ENCODE data around the gene TNFRSF17.

TNFRSF17 gene

DNA sequence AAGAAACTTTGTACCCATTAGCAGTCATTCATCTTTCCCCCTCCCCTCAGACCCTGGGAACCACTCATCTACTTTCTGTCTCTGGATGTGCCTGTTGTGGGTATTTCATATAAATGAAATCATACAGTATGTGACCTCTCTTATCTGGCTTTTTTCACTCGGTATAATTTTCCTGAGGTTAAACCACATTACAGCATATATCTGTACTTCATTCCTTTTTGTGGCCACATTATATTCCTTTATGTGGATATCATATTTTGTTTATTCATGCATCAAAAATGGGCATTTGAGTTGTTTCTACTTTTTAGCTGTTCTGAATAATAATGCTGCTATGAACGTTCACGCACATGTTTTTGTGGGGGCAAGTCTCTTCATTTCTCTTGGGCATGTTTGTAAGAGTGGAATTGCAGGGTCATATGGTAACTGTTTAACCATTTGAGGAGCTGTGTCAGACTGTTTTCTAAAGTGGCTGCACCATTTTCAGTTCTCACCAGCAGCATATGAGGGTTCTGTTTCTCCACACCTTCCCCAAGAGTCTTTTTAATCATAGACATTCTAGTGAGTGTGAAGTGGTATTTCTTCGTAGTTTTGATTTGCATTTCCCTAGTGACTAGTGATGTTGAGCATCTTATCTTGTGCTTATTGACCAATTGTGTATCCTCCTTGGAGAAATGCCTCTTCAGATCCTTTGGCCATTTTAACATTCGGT, 15.3 kb downstream of the TNFRSF17 start:
- no peak for TF ChIP-seq ZNF274 (IDR thresholded peaks at IDR 0.05; ENCODE audit: low read depth, low read length)
- H3K4me3 ChIP-seq (ENCODE audit: low read length), result no peak overlapping the region

DNA sequence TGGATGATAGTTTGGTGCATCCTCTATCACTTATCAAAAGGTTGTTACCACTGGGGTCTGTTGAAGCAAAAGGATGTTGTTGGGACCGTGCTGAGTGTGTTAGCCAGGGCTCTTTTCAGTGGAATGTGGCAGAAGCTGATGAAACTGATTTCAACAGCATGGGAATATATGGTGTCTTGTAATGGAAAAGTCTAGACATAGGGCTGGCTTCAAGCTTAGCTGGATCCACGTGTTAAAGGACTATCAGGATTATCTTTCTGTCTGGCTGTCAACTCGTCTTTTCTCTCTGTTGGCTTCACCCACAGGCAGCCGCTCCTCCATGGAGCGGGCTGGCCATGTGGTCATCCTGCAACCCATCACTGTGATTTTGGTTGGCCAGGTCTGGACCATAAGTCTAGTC, 20.2 kb downstream of the TNFRSF17 start:
- no peak overlapping the region for H3K4me3 ChIP-seq (ENCODE audit: low read length)
- no peak for TF ChIP-seq ZNF274 (IDR thresholded peaks at IDR 0.05; ENCODE audit: low read depth, low read length)

DNA sequence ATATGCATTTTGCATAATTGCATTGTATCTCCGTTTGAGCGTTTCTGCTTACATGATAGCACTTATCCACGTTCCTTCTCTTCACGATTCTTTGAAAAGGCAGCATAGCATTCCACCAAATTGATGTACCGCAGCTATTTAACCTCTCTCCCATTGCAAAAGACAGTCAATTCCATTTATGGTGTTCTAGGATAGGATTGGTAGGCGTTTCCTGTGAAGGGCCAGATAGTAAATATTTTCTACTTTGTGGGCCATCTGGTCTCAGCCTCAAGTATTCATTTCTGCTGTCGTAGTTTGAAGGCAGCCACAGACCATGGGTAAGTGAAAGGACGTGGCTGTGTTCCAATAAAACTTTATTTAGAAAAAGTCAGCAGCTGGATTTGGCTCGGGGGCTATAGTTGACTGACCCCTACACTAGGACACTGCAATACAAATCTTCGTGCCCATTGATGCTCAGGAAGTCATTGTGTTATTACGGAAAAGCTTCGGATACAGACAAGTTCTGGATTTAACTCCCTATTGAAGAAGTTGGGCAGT, 21.6 kb downstream of the TNFRSF17 start:
- TF ChIP-seq ZNF274 (IDR thresholded peaks at IDR 0.05; ENCODE audit: low read depth, low read length), result no peak
- no peak overlapping the region for H3K4me3 ChIP-seq (ENCODE audit: low read length)

DNA sequence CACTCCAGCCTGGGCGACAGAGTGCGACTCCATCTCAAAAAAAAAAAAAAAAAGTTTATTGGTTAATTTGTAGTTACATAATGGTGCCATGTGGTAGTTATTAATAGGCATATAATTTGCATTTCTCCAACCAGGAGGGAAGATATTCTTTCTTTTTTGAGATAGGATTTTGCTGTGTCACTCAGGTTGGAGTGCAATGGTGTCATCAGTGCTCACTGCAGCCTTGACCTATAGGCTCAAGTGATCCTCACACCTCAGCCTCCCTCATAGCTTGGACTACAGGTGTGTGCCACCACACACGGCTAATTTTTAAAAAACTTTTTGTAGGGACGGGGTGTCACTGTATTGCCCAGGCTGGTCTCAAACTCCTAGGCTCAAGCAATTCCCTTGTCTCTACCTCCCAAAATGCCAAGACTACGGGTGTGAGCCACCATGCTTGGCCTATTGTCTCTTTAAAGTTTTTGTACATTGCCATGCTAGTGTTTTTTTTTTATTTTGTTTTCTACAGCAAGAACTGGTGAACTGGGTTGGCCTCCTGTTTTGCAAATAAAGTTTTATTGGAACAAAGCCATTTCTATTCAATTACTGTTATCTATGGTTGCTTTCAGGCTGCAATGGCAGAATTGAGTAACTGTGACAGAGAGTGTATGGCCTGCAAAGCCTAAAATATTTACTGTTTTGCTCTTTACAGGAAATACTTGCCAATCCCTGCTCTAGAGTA, 23.4 kb downstream of the TNFRSF17 start:
- no peak for TF ChIP-seq ZNF274 (IDR thresholded peaks at IDR 0.05; ENCODE audit: low read depth, low read length)
- H3K4me3 ChIP-seq (ENCODE audit: low read length), result no peak overlapping the region

DNA sequence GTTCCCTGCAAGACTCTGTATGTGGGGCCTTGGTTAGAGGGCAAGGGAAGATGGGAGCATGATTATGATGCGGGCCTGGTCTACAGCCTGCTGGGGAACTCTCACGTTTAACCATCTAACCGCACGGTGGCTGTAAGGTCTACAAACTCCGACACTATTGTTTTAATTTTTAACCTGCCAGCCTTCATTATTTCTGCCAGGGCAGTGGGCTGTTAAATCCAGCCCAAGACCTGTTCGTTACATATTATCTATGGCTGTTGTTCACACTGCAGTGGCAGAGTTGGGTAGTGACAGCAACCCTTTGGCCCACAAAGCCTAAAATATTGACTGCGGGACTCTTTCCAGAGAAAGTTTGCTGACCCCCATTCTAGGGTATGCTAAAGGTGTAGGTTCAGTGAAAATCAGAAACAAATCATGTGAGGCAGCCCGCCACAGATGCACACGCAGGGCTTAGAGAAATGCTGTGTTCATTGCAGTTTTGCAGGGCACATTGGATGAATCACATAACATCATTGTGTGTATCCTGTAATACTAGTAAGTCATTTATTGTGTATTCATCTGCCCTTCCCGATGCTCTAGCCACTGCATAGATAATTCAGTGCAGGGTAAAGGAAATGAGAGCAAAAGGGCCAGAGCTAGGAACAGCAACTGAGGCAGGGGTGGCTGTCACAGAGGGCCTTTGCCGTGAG, 25.8 kb downstream of the TNFRSF17 start:
- no peak for TF ChIP-seq ZNF274 (IDR thresholded peaks at IDR 0.05; ENCODE audit: low read depth, low read length)
- H3K4me3 ChIP-seq (ENCODE audit: low read length), result peak overlapping the region; percentile 27; the same call in 1 of the 2 replicates

DNA sequence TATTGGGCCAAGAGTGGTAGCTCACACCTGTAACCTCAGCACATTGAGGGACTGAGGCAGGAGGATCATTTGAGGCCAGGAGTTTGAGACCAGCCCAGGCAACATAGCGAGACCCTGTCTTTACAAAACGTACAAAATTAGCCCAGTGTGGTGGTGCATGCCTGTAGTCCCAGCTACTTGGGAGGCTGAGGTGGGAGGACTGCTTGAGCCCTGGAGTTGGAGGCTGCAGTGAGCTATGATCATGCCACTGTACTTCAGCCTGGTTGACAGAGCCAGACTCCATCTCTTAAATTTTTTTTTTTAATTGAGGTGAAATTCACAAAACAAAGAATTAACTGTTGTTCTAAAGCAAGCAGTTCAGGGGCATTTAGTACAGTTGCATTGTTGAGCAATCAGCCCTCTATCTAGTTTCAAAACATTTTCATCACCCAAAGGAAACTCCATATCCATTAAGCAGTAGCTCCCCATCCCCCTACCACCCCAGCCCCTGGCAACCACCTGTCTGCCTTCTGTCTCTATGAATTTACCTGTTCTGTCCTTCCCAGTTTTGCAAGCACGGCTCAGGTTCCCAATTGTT, 27.1 kb downstream of the TNFRSF17 start:
- TF ChIP-seq ZNF274 (IDR thresholded peaks at IDR 0.05; ENCODE audit: low read depth, low read length), result no peak
- no peak overlapping the region for H3K4me3 ChIP-seq (ENCODE audit: low read length)

DNA sequence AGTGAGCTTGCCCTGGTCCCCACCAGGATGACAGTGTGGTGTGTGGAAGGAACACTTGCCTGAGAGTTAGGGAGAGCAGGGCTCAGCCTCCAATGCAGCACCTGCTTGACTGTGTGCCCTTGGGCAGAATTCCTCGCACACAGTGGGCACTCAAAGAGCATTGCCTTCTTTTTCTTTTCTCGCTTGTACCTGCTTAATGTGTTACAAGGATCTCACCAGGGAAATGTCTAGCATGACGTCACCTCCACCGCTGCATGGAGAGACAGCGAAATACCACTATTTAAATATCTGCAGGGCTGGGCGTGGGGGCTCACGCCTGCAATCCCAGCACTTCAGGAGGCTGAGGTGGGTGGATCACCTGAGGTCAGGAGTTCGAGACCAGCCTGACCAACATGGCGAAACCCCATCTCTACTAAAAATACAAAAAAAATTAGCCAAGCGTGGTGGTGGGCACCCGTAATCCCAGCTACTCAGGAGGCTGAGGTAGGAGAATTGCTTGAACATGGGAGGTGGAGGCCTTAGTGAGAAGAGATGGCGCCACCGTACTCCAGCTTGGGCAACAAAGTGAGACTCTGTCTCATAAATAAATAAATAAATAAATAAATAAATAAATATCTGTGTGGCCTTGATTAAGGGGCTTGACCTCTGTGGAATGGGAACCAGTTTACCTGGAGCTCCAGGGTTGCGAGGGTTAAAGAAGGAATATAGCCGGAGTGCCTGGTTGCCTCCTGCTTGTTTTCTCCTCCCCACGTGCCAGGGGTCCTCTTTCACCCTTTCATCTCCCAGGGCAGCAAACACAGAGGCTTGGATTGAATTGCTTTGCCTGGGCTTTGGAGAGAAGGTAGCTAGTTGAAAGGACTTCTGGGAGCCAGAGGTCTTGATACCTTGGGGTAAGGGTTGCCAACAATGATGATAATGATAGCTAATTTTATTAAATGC, 27.8 kb downstream of the TNFRSF17 start:
- H3K4me3 ChIP-seq (ENCODE audit: low read length), result no peak overlapping the region
- TF ChIP-seq ZNF274 (IDR thresholded peaks at IDR 0.05; ENCODE audit: low read depth, low read length), result no peak

DNA sequence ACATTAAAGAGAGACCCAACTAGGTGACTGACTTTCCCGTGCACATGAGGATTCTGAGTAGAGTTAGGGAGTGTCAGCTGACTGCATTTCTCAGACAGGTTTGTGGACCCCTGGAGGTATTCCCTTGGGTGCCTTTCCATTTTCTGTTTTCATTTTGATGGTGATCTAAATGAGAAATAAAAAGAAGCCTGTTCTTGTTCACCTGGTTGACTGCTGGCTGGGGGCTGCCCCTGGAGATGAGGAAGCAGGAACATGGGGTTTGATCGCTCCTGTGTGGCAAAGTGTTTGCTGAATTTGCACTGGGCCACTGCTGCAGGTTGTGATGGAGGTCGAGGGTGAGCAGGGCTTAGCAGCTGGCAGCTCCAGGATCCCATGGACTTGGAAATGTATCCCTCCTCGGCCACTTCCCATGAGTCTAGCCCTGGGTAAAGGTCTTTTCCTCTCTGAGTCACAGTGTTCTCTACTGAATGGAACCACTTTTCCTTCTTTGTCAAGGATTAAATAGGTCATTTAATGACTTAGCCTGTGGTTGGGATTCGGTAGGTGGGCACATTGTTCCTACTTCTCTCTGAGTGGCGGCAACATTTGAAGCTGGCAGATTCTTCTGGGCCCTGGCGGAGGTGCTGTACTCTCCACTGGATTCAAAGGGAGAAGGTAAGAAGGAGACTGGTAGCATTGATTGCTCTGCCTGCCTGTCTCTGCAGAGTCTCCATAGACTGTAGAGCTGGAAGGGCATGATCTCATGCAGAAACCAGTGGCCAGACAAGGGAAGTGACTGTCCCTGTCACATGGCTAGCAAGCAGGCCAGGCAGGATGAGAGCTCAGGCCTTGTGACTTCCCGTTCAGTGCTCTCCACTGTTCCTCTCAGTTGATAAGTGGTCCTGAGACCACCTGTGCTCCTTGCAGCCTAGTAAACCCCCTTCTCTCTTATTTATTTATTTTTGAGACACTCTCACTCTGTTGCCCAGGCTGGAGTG, 29.4 kb downstream of the TNFRSF17 start:
- no peak overlapping the region for H3K4me3 ChIP-seq (ENCODE audit: low read length)
- no peak for TF ChIP-seq ZNF274 (IDR thresholded peaks at IDR 0.05; ENCODE audit: low read depth, low read length)

DNA sequence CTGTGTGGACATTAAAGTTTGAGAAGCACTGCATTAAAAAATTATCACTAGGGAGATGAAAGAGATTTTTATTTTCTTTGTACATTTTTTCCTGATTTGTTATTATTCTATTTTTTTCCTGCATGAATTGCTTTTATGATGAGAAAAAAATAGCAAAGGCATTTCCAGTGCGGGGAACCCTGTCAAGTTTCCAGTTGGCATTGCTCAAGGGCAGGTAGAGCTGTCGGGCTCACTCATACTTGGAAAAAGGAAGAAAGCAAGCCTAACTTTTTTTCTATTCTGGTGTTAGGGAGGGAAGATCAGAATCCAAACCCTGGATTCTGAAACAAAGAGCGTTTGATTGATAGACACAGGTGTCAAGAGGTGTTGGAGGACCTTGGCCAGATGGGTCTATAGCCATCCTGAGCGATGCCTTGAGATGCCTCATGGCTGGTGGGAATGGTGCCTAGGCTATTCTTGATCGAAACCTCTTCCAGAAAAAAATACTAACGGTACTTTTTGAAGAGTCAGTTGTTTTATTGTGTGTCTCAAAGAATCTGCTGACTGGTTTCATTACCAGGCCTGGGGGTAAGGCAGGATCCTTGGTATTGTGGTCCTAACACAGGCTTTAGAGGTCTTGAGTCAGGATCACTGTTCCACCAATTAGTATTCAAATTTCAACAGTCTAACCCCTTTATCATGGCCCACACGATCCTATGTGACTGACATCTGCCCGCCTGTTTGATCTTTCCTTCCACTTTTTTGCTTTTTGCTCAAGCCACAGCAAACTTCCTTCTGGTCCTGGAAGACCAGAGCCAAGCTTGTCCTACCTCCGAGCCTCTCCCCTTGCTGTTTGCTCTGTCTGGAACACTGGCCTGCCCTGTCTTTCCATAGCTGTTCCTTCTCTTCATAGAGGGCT, 31.7 kb downstream of the TNFRSF17 start:
- TF ChIP-seq ZNF274 (IDR thresholded peaks at IDR 0.05; ENCODE audit: low read depth, low read length), result no peak
- no peak overlapping the region for H3K4me3 ChIP-seq (ENCODE audit: low read length)

DNA sequence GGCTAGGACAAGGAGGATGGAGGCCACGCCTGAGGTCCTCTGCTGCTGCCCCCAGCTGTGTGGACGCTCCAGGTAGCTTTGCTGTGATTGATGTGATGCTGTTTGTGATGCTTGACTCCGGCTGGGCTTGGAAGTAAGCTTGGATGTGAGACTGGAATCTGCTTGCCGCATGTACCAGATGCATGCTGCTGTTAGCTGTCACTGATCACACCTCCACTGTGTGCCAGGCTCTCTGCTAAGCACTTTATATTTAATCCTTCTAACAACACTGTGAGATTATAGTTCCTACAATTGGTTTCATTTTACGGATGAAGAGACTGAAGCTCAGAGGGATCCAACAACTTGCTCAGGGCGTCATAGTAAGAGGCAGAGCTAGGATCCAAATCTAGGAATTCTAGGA, 35.0 kb downstream of the TNFRSF17 start:
- H3K4me3 ChIP-seq (ENCODE audit: low read length), result no peak overlapping the region
- TF ChIP-seq ZNF274 (IDR thresholded peaks at IDR 0.05; ENCODE audit: low read depth, low read length), result no peak

DNA sequence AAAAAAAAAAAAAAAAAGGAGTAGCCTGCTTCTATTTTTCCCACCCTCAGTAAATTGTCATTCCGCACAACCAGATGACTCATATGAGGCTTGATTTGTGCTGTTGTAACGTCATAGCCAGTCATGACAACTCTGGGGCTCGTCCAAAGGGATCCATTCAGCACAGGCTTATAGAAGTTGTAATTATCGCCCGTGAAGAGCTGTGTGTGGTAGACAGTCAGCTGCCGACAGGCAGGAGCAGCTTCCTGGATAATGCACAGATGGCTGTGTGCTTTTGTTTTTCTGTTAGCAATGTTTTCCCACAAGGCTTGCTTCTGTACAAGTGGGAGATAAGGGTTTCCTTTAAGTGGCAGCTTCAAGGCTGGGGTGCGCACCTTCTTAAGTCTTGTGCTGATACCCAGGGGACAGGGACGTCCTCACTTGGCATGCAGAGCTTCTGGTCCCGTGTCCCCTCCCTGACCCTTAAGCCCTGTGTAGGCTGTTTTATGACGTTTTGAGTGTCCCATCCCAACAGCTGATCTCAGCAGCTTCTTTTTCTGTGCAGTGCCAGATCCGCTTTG, 37.5 kb downstream of the TNFRSF17 start:
- H3K4me3 ChIP-seq (ENCODE audit: low read length), result no peak overlapping the region

More for the DNA sequence above, 37.5 kb downstream of the TNFRSF17 start:
- TF ChIP-seq ZNF274 (IDR thresholded peaks at IDR 0.05; ENCODE audit: low read depth, low read length), result no peak

All from GM08714 (cell line).